Measurements from ENCODE around the gene BTBD7.

BTBD7 gene

GRCh38 chr14:93331002-93331727 is 1.7 kb downstream of the BTBD7 start:
- no peak for DNase-seq
- Histone ChIP-seq H3K4me3 (ENCODE audit: low read depth, low read length) (peak overlapping the region; percentile 88), H3K9me3 (no peaks in the 10 kb centered on the region), H3K4me1 (no peaks in the 10 kb centered on the region), H3K27me3 (no peaks in the 10 kb centered on the region), H3K36me3 (peaks cover 2% of the 10 kb centered on the region; the same call in 1 of the 2 replicates)
- no peak for TF ChIP-seq CTCF (IDR thresholded peaks at IDR 0.05; ENCODE audit: low read depth, low read length)

- no peaks in the 10 kb centered on the region for H3K9me3 ChIP-seq
- DNase-seq = no peak
- H3K36me3 ChIP-seq = peaks cover 2% of the 10 kb centered on the region; the same call in 1 of the 2 replicates
- no peak for TF ChIP-seq CTCF (IDR thresholded peaks at IDR 0.05; ENCODE audit: low read depth, low read length)
- no peaks in the 10 kb centered on the region for H3K27me3 ChIP-seq
- no peaks in the 10 kb centered on the region for H3K4me1 ChIP-seq
- H3K4me3 ChIP-seq (ENCODE audit: low read depth, low read length) = no peak overlapping the region
These were observed 2.2 kb downstream of the BTBD7 start for GRCh38 chr14:93330609-93331000.

- DNase-seq = no peak
- TF ChIP-seq CTCF (IDR thresholded peaks at IDR 0.05; ENCODE audit: low read depth, low read length) = no peak
- no peaks in the 10 kb centered on the region for H3K27me3 ChIP-seq
- H3K9me3 ChIP-seq = no peaks in the 10 kb centered on the region
- H3K36me3 ChIP-seq = peaks cover 2% of the 10 kb centered on the region; the same call in 1 of the 2 replicates
- no peaks in the 10 kb centered on the region for H3K4me1 ChIP-seq
- H3K4me3 ChIP-seq (ENCODE audit: low read depth, low read length) = no peak overlapping the region
These were observed 2.7 kb downstream of the BTBD7 start for GRCh38 chr14:93329965-93330608.

- no peak for DNase-seq
- Histone ChIP-seq H3K4me3 (ENCODE audit: low read depth, low read length) (no peak overlapping the region), H3K9me3 (no peaks in the 10 kb centered on the region), H3K36me3 (peaks cover 6% of the 10 kb centered on the region; the same call in 1 of the 2 replicates), H3K4me1 (no peaks in the 10 kb centered on the region), H3K27me3 (no peaks in the 10 kb centered on the region)
- TF ChIP-seq CTCF (IDR thresholded peaks at IDR 0.05; ENCODE audit: low read depth, low read length) = no peak
These were observed 4.3 kb downstream of the BTBD7 start for GRCh38 chr14:93328546-93328945.

GRCh38 chr14:93326196-93326595 is 6.6 kb downstream of the BTBD7 start:
- Histone ChIP-seq H3K27me3 (no peaks in the 10 kb centered on the region), H3K36me3 (peaks cover 4% of the 10 kb centered on the region; the same call in 1 of the 2 replicates), H3K4me1 (no peaks in the 10 kb centered on the region), H3K9me3 (no peaks in the 10 kb centered on the region), H3K4me3 (ENCODE audit: low read depth, low read length) (no peak overlapping the region)
- TF ChIP-seq CTCF (IDR thresholded peaks at IDR 0.05; ENCODE audit: low read depth, low read length) = no peak
- DNase-seq = no peak

- no peak overlapping the region for H3K4me3 ChIP-seq (ENCODE audit: low read depth, low read length)
- H3K27me3 ChIP-seq = no peaks in the 10 kb centered on the region
- TF ChIP-seq CTCF (IDR thresholded peaks at IDR 0.05; ENCODE audit: low read depth, low read length) = no peak
- no peaks in the 10 kb centered on the region for H3K9me3 ChIP-seq
- H3K36me3 ChIP-seq = peaks cover 4% of the 10 kb centered on the region; the same call in 1 of the 2 replicates
- peaks cover 7% of the 10 kb centered on the region for H3K4me1 ChIP-seq
- no peak for DNase-seq
These were observed 9.1 kb downstream of the BTBD7 start for GRCh38 chr14:93323600-93324174.

All from BE2C (cell line).